Left cardiac atrium (tissue), 4 donors: ENCODE data around the gene WDR4. TPM values are rescaled to one million over a fixed set of nuclear protein-coding genes. Genes with fewer than 3 reads are reported as not detected.
"Not testable (repeated sequence)": the region's sequence is repeated elsewhere in the genome, so short reads cannot be mapped to it uniquely, and the experiment has no call there.

Experiments
- ATAC-seq, 2 donors: fragments of 200-7000 bp; cut with Tn5 transposase; one replicate each; pipeline ENCODE4 v1.9.1; 2020; ENCODE audit warnings: mild to moderate bottlenecking in 2 of 2, moderate library complexity in 2 of 2
- DNase-seq: peaks from one replicate; pipeline ENCODE4 v3.0.0-alpha.2; 2020
- intact Hi-C, 2 donors: fragments of 100-400 bp; cut with DNase I; formaldehyde crosslinking; loops; one replicate each; pipeline versions ENCODE4 v1.14.1 to v1.15.1; 2022 to 2023
- total RNA-seq, 2 donors: library from RNA; stranded (reverse); fragmentation: NEBNext Ultra II Directional; extraction: Animal tissue kit (Norgen Biotek cat#: 25700); gene quantifications; one replicate each; pipeline ENCODE4 v1.2.1, GENCODE V29; 2021
- donor health status: DM: no; HTN: yes; CAD: no.
- donor health status: DM: no; HTN: yes; CAD: no; lungs with severe emphysema.
- donor health status: DM: yes; HTN: yes; CAD: no.
- donor health status: Dilated cardiomyopathy.

Gene WDR4
- total RNA-seq, 2 donors from 2014 or later: 6.5 to 9.9 TPM

DNA sequence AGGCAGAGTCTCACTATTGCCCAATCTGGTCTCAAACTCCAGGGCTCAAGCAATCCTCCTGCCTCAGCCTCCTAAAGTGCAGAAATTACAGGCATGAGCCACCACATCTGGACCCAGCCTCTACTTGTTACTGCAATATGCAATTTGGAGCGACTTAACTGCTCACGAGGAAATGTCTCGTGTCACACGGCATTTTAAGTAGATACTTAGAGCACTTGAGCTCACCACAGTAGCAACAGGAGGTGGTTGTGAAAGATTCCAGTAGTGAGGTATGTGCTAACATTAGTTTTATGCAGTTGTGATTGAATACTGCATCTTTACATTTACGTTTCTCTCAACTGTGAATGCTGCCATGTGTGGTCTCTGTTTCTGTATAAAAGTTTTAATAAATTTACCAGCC is 8.0 kb upstream of the WDR4 start:
- DNase-seq (no peak), ATAC-seq (no peak)
- intact Hi-C loops: no loop called here

DNA sequence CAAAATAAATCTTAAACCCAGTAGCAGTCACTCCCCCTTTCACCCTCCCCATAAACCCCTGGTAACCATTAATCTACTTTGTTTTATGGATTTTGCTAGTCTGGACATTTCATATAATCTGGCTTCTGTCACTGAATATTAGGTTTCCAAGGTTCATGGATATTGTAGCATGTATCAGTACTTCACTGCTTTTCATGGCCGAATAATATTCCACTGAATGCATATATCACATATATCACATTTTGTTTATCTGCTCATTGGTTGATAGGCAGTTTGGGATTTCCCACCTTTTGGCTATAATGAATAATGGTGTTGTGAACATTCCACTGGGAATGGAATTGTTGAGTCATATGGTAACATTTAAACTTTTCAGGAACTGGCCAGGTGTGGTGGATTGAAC is 4.6 kb upstream of the WDR4 start:
- DNase-seq: no peak
- ATAC-seq: no peak
- intact Hi-C loops: no loop called here

DNA sequence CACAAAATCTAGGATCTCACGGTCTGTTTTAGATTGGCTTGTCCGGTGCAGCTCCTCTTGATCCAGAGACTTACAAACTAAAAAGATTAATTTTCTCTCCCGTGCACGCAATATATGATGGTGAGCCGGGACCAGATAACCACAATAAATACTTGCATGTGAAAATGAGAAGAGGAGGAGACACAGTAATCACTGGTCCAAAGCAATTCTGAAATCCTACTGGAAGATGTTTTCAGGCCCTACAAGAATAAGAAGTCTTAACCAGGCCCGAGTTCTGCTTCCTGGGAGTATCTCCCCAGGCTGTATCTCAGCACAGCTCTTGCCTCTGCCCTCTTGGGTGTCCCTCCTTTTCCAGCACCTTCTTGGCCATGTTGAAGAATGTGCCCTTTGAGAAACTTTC is 1.0 kb upstream of the WDR4 start:
- ATAC-seq (no peak), DNase-seq (no peak)
- intact Hi-C loops: no loop called here

DNA sequence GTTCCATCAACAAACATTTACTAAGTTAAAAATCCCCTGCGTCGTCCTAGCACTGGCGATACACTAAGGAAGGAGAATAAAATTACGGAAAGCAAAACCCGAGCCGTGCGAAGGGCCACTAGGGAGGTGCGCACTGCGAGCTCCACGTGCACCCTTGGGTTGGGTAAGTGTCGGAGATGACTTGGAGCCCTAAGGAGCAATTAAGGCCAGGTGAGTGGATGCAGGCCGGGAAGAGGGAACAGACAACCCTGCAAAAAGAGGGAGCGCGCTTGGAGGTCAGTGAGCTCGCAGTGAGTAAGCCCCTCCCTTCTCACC is 704 bp downstream of the WDR4 start:
- ATAC-seq (no peak), DNase-seq (no peak)
- intact Hi-C loops: no loop called here

DNA sequence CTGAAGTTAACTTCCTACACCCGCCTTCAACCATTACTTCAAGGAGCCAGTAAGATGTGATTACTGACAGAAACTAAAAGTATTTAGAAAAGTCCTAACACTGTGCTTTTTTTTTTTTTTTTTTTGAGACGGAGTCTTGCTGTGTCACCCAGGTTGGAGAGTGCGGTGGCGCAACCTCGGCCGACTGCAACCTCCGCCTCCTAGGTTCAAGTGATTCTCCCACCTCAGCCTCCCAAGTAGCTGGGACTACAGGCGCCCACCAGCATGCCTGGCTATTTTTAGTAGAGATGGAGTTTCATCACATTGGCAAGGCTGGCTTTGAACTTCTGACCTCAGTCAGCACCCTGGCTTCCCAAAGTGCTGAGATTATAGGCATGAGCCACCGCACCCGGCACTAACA is 3.5 kb downstream of the WDR4 start:
- DNase-seq, intact Hi-C loops, ATAC-seq: not testable (repeated sequence)

DNA sequence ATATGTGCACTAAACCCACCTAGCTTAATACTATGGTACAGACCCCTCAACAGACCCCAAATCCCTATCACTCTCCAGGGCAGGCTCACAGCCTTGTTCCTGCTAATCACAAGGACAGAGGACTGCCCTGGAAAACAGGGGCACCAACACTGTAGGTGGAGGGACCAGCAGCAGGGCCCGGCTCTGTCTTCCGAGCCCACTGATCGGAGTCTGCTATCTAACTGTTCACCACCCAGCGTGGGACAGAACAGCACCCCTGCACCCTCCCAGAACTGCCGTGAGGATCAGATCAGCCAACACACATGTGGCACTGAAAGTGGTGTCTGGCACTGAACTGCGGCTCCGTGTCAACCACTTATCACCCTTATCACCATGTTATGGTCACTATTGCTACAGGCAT is 6.2 kb downstream of the WDR4 start:
- ATAC-seq: no peak
- intact Hi-C loops: no loop called here

DNA sequence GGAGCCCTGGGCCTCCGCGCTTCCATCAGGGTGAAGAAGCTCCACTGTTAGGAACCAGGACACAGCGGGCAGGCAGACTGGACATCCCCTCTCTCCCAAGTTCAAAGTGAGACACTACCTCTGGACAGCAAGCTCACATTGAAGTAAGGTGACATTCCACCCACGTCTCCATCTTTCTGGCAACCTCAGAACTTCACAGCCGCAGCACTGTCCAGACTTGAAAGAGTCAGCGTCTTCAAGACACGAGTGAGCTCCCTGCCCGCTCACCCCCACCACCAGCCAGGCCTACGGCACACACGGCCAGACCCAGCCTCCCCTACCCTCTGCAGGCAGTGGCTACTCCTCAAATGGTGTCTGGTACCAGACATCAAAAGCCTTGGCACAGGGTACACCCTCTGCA is 11.1 kb downstream of the WDR4 start:
- ATAC-seq (no peak), DNase-seq (no peak)
- intact Hi-C loops: no loop called here

More for the DNA sequence above, 6.2 kb downstream of the WDR4 start:
- DNase-seq: no peak

DNA sequence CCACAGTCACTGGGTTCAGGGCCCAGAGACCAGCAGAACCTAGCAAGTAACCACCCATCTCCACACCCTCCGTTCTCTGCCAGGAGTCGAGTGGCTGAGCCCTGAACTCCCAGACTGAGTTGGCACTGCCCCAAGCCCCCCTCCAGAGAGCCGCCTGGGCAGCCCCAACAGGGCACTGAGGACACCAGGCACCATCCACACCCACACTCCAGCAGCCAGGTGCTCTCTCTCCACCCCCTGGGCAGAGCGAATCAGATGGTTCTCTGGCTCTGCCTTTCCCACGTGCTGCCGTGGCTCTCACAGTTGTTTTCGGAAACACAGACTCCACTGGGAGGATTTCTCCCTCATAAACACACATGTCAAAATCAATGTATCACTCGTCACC is 13.6 kb downstream of the WDR4 start:
- peak; percentile 54 to 83 for ATAC-seq
- intact Hi-C loops: no loop called here
- no peak for DNase-seq

DNA sequence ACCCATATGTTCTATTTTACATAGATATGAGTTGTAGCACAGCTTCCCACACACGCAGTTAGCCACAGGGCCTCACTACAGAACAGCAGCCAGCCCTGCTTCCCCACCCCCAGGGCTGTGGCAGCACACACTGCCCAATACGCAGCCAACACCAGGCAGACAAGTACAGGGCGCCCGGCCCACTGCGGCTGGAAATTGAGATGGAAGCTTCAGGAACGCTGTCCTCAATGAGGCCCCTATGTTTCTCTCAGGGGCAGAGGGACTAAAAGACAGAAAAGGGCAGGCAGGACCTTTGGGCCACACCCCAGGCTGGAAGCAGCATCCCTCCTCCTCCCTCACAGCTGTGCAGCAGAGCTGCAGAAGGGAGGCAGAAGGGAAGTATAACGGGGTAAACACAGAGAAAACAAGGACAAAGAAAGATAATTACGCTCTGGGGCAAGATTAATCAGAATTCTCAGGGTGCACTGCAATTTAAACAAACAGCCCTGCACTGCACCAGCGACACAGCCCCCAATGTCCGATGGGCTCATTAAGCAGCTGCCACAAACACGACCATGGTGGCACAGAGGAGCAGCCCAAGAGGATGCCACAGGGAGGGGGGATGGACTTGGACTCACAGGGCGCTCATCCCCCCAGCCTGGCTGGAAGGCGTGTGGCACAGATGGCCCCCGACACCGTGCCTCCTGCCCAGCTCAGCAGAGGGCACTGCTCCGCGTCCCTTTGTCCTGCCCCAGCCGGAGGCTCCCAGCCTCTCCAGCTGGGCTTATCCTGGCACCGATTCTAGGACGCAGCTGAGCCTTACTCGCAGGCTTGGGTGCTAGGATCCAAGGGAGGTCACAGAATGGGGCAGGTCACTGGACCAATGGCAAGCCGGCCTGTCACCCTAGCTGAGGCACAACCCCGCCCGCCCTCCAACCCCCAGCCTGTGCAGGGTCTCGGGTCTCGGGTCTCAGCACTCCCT is 14.2 kb downstream of the WDR4 start:
- ATAC-seq (peak; percentile 23 to 46), DNase-seq (no peak)
- intact Hi-C loops: no loop called here

DNA sequence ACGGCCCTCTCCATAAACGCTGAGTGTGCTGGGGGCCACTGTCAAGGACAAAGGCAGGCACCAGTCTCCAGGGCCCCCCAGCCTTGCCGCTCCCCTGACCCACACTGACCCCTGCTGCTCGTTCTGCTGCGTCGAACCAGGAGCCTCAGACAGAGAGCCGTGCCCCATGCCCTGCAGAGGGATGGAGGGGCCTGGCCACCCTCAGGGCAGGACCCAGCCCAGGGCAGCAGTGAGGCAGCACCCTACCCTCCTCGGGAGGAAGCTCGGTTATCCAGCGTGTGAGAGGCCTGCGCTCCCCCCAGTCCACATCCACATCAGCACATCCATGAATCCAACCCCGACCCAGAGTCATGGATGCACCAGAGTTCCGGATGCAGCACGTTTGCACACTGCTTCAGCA is 15.1 kb downstream of the WDR4 start:
- intact Hi-C loops: no loop called here
- ATAC-seq (no peak), DNase-seq (no peak)

DNA sequence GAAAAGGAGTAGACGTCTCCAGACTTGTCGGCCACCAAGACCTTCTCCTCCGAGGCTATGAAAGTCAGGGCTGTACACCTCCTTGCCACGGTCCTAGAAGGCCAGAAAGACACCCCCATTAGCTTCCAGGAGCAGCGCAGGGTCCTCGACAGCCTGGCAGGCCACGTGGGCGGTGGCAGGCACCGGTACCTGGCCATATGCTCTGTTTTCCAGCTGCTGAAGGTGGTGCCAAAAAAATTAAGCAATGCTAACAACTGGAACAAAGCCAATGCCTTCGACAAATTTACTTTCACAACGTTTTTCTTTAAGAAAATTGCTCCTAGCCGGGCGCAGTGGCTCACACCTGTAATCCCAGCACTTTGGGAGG is 15.9 kb downstream of the WDR4 start:
- ATAC-seq (no peak), DNase-seq (no peak)
- intact Hi-C loops: no loop called here

DNA sequence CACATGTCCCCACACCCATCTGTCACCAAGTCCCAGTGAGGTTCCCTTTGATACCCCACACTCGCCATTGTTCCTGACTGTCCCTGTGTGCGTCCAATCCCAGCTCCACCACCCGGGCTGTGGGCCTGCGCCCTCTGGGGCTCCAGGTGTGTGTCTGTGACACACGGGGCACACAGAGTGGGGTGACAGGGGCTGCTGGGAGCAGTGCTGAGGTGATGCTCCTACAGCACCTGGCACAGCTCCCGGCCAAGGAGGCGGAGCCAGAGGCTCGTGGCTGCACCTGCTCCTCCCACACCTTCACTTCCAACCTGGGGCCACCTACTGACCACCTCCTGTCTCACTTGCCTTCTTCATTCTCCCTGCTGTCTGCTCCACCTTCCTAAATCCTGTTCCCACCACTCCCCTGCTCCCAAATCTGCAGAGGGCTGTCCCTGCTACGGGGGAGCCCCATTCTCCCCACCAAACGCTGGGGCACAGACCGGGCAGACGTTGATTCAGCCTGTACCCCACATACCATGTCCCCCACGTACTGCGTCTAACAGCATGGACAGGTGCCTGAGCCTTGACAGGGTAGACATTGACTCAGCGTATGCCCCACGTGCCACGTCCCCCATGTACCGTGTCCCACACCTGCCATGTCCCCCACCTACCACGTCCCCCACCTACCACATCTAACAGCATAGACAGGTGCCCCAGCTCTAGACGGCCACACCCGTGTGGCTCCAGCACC is 16.4 kb downstream of the WDR4 start:
- no peak for ATAC-seq
- no peak for DNase-seq
- intact Hi-C loops: no loop called here

DNA sequence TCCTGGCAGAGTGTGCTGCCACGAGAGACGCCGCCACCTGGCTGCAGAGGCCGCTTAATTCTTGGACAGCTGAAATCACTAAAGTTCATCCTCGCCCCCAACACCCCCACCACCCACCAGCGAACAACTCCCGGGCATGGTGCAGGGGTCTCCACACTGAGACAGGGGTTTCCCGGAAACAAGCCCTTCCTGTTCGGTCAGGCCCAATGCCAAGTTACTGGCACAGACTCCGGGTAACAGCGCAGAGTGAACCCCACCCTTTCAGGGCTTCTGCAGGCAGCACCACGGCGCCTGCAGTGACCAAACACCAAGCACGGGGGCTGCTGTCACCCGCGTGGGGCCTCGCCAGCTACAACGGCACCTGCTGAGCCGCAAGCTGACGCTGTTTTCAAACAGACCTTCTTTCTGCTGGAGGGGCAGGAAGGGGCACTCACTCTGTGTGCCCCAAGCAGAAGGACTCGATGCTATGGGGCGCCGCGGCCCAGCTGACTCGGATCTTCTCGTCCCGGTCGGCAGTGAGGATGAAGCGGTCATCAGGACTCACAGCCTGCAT is 17.4 kb downstream of the WDR4 start:
- DNase-seq (no peak), ATAC-seq (no peak)
- intact Hi-C loops: no loop called here

DNA sequence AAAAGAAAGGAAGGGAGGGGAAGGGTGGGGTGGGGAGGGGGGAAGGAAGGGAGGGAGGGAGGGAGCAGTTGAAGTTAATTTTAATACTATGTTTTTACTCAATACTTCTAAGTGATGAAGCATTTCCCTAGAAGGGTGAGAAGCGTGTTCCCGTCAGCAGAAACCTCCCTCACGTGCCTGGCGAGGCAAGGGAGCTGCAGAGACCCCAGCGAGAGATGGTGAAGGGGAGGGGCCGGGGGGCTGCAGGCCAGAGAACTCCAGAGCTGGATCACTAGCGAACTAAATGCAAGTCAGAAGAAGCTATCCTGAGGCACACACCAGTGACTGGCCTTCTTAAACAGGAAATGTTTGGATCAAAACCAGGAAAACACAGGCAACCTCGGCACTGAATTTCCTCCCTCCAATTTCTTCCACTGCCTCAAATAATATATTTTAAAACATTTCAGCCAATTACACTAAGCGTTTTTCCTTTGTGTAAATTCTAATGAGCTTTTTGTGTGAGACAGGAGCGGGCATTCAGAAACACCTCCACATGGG is 18.0 kb downstream of the WDR4 start:
- intact Hi-C loops: no loop called here
- ATAC-seq (no peak), DNase-seq (no peak)

DNA sequence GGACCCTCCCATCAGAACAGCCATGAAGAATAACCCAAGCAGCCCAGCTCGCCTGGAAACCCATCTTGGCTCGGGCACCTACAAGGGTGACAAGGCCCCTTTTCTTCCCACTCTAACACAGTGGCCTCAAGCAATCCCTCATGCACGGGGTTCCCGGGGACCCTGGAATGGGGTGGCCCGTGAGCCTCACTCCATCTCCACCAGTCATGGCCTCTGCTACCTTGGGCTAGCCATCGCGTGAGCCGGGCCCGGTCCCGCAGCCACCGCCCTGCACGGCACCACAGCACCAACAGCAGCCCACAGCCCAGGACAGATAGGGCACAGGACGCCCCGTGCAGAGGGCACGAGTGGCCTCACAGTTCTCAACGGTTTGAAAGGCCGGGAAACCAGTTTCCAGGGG is 19.0 kb downstream of the WDR4 start:
- DNase-seq (no peak), ATAC-seq (no peak)
- intact Hi-C loops: no loop called here

DNA sequence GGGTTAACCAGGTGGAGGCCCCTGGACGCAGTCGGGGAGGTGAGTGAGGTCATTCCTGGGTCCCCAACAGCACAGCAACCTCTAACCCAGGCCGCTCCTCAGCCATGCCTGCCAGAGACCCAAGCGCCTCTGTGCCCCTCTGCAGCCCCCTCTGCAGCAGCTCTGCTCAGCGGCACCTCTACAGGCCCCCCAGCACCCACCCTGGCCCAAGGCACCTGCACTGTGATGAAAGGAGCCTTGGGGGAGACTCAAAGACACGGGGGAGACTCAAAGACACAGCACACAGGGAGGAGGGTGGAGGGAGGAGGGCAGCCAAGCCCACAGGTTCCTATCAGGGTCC is 19.5 kb downstream of the WDR4 start:
- no peak for ATAC-seq
- DNase-seq: no peak
- intact Hi-C loops: no loop called here

DNA sequence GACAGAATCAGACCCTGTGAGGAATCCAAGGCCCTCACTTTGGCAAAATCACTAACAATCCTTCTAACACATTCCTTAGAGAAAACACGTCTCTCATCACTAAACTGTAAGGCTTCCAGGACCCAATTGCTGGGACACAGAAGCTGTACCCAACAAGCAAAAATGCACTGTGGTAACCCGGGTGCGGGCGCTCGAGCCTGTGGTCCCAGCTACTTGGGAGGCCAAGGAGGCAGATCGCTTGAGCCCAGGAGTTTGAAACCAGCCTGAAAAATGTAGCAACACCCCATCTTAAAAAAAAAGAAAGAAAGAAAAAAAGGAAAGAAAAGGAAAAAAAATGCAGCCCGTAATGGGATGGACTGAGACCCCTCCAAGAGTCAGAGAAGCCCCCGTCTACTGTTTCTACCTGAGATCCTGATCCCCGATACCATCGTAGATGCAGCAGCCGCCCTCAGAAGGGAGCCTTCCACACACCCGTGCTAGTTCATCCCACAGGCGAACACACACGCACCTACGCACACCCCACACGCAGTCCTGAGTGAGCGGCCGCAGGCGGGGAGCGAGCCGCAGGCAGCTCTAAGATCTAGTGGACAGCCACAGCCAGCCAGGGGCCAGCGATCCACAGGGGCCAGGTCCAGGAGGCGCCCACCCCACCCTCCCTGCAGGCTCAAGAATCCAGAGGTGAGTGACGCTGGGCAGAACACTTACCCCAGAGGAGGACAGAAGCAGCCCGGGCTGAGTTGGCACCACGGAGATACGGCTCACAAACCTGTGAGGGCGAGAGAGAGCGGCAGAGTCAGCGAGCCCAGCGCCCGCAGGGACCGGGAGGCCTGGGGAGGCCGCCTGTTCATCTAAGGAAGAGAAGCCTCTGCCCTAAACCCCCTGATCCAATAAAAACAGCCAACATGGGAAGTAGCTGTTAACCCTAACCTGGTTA is 20.1 kb downstream of the WDR4 start:
- ATAC-seq (no peak), DNase-seq (no peak)
- intact Hi-C loops: no loop called here

DNA sequence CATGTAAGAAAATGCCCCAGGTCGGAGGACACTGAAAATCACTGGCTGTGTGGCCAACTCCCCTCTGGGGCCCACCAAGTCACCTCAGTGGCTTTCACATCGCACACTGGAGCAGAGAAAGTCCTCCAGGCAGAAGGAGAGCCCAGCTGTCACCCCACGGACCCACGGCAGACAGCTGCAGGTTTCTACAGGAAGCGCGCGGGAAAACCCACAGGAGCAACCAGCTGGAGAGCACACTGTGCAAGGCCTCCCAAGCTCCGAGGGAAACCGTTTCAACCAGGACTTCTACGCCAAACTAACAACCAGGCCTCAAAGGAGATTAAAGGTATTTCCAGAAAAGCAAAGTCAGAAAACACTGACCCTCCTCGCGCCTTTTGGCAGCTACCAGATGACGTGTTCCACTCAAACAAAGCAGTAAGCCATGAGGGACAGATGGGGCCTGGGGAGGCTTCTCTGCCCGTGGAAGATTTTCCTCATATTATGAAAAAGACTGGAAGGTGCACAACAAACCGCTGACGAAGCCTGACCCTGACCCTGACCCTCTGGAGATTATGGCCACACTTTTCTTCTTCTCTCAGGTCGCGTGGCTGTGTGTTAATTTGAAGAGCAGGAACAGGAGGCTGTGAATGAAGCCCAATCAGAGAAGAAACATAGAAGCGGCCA is 21.0 kb downstream of the WDR4 start:
- intact Hi-C loops: no loop called here
- DNase-seq: no peak
- no peak for ATAC-seq

DNA sequence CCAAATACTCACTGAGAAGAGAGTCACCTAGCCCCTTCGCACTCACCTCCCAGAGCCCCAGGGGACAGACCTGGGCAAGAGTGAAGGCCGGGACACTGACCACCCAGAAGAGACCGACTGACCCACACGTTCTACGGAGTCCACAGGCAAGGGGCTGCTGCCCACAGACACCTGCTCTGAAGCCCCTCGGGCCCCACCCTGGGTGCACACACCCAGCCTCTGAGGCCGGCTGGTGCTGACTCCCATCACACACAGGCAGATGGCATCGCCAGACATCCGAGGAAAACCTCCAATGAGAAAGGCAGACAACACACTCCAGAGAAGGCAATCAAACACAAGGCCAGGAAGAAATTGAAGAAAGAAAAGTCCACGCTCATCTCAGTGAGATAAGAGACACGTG is 22.1 kb downstream of the WDR4 start:
- intact Hi-C loops: no loop called here
- no peak for DNase-seq
- no peak for ATAC-seq
